Cerebellar cortex (tissue), 1 donor: Measurements from ENCODE around the gene ADAM11.
A peak's percentile ranks its signal among the peaks of the same experiment; 100 is the strongest.

Source experiments
- DNase-seq: peaks from one replicate; pipeline ENCODE4 v3.0.0-alpha.2; 2015; ENCODE audit warnings: low spot score

Gene ADAM11

DNA sequence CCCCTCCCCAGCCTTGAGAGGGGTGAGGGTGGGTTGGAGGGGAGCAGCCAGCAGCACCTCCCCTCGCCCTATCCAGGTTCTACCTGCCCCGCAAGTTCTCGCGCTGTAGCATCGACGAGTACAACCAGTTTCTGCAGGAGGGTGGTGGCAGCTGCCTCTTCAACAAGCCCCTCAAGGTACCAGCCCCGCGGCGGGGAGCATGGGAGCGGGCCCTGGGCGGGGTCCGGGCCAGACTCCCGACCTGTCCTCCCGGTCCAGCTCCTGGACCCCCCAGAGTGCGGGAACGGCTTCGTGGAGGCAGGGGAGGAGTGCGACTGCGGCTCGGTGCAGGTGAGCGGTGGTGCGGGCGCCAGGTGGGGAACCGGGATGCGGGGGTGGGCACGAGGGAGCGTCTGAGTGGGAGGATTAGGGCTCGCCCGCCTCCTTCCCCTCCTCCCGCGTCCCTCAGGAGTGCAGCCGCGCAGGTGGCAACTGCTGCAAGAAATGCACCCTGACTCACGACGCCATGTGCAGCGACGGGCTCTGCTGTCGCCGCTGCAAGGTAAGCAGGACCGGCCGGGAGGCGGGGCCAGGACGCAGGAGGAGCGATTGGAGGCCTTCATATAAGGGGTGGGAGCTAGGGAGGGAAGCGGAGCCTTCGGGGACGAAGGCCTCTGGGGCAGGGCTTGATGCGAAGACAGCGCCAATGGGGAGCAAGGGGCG, 16.5 kb downstream of the ADAM11 start:
- peak; percentile 100 for DNase-seq

DNA sequence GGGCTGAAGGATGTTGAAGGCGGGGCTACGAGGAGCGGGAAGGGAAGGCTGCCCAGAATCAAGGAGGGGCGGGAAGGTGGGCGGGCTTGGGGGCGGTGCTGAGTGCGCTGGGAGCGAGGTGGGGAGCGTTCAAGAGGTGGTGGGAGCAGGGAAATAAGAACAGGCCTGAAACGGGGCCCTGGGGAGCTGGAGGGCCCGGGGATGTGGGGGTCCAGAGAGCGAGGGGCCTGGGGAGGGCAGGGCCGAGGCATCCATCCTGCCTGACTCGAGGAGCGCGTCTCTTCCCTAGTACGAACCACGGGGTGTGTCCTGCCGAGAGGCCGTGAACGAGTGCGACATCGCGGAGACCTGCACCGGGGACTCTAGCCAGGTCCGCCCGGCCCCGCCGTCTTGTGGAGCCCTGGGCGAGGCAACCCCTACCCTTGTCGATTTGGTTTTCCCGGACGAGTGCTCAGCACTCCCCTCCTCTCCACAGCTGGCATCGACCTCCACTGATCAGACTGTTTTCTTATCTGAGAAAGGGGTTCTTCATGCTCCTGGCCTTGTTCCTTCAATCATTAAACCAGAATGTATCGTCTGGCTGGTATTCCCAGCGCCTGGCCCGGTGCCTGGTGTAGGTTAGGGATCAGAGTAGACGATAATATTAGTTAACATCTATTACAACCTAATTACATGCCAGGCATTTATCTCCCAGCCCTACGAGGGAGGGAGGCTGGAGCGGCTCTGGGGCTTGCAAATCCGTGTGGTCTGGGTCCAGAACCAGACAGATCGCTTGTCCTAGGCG, 17.2 kb downstream of the ADAM11 start:
- no peak for DNase-seq

DNA sequence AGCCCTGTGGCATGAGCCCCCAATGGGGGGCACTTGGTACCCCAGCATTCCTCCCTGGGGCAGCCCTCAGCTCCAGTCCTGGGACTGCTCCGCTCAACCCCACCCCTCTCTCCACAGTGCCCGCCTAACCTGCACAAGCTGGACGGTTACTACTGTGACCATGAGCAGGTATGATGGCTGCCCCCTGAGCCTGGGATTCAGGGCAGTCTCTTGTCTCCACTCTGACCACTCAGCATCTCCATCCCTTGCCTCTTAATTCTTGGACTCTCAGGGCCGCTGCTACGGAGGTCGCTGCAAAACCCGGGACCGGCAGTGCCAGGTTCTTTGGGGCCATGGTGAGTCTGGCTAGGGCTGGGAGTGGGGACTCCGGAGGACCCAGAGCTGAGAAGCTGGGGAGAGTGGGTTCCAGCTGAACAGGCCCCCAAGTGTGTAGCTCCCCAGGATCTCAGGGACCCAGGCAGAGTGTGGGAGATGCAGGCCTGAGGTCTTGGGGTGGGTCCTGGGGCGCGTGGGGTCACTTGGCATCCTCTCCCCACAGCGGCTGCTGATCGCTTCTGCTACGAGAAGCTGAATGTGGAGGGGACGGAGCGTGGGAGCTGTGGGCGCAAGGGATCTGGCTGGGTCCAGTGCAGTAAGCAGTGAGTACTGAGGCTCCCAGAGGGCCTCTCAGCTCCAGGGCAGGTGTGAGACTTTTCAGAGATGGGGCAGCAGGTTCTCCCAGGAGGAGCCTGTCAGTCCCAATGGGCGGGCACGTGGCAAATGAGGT, 18.0 kb downstream of the ADAM11 start:
- no peak for DNase-seq

DNA sequence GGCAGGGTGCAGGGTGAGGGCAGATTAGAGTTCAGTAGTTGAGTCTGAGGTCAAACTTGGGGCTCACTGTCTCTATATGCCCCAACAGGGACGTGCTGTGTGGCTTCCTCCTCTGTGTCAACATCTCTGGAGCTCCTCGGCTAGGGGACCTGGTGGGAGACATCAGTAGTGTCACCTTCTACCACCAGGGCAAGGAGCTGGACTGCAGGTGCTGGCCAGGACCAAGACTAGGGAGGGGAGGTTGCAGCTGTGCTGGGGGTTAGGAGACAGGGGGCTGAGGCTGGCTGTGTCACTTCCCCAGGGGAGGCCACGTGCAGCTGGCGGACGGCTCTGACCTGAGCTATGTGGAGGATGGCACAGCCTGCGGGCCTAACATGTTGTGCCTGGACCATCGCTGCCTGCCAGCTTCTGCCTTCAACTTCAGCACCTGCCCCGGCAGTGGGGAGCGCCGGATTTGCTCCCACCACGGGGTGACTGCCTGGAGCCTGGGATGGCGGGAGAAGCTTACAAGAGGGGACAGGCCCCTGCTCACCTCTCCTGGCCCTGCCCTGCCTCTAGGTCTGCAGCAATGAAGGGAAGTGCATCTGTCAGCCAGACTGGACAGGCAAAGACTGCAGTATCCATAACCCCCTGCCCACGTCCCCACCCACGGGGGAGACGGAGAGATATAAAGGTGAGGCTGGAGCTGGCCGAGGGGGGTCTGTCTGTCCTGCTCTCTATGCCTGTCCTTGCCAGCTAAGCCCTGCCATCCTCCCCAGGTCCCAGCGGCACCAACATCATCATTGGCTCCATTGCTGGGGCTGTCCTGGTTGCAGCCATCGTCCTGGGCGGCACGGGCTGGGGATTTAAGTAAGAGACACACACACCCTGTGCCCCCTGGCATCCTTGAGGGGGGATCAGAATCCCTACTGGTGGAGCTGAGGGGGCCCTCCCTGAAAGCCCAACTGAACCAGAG, 18.9 kb downstream of the ADAM11 start:
- DNase-seq = no peak

DNA sequence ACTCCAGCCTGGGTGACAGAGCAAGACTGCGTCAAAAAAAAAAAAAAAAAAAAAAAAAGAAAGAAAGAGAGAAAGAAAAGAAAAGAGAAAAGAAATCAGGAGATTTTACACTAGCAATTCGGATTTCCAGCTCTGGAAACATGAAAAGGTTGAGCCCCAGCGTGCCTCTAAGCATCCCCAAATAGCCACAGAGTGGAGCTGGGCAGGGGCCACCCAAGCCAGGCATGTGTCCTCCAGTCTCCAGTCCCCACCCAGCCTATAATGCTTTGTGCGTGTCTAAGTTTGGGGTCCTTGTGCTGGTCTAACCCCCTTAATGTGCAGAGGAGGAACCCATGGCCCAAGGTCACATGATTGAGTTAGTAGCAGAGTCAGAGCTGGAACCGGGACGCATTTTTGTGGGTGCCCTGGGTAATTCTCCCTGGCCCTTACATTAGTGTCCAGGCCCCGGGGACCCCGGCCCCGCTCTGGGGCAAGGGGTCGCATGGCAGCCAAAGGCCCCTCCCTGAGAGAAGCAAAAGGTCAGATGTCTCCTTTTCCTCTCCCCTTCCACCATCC, 19.9 kb downstream of the ADAM11 start:
- no peak for DNase-seq

DNA sequence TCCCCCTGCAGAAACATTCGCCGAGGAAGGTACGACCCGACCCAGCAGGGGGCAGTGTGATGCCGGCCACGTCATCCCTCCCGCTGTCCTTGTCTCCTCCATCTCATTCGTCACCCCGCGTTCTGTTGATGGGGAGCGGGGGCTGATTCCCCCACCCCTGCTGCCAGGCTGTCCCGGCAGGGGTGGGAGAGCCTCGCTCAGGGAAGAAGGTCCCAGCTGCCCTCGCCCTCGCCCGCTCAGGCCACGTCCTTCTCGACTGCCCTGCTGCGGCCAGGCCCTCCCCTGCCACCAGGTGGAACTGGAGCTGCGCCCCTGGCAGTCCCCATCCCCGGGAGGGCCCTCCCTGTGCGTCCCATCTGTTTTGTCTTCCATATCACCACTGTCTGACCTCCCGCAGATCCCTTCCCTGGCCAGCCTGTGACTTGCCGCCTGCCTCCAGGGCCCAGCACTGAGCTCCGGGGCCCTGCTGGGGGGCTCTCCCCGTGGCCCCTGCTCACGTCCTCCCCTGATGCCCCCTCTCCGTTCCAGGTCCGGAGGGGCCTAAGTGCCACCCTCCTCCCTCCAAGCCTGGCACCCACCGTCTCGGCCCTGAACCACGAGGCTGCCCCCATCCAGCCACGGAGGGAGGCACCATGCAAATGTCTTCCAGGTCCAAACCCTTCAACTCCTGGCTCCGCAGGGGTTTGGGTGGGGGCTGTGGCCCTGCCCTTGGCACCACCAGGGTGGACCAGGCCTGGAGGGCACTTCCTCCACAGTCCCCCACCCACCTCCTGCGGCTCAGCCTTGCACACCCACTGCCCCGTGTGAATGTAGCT, 20.6 kb downstream of the ADAM11 start:
- DNase-seq = peak; percentile 77

DNA sequence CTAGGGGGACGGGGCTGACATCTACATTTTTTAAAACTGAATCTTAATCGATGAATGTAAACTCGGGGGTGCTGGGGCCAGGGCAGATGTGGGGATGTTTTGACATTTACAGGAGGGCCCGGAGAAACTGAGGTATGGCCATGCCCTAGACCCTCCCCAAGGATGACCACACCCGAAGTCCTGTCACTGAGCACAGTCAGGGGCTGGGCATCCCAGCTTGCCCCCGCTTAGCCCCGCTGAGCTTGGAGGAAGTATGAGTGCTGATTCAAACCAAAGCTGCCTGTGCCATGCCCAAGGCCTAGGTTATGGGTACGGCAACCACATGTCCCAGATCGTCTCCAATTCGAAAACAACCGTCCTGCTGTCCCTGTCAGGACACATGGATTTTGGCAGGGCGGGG, 21.4 kb downstream of the ADAM11 start:
- DNase-seq = no peak

DNA sequence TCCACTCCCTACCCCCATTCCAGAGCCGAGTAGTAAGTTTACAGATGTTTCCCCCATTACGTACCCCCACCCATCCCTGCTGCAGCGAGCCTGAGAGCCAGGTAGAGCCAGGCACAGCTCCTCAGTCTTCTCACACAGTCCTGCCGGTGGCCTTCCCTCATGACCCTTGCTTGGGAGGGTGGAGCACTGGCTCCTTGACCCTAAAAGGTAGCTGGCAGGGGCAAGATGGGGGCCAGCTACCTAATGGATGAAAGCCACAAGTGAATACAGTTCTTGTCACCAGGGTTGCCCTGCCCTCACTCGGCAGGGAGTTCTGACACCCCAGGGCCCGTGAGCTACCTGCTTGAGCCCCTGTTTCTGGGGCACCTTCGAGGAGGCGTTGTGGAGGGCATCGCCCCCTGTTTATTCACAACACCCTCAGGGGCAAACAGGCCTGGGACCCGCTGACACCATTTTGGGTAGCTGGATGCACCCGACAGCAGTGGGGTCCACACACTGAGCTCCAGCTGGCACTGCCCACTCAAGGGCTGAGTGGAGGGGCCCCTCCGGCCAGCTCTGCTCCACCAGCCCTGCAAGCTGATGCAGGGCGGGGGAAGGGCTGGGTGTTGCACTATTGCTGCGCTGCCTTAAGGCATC, 22.2 kb downstream of the ADAM11 start:
- DNase-seq = no peak

DNA sequence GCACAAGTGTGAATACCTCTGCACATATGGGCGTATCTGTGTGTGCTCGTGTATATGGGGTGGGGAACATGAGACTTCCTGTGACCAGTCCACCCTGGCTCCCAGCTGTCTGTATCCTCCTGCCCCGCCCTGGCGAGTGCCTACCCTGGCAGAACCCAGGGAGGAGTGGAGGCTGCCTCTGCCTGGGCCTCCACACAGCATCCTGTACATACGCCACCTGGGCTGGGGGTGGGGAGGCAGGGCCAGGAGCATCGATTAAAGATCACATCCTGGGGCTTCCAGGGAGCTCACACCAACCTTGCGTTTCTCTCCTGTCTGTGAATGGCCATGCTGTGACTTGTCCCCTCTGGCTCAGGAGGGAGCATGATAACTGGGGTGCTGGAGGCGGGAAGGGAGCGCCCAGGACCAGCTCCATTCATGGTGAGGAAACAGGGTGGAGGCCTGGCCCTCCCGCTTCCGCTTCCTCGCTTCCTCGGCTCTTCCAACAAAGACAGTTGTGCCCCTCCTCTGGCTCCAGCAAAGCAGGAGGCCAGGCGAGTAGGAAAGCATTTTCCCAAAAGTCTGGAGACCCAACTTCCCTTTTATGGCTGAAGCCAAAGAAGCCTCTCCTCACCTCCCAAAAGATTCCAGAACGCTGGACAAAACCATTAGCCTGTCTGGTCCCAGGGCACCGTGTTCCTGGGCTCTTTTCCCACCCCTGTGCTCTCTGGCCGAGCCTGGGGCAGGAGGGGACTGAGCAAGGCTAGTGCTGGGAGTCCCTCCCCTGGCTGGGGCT, 22.9 kb downstream of the ADAM11 start:
- no peak for DNase-seq

DNA sequence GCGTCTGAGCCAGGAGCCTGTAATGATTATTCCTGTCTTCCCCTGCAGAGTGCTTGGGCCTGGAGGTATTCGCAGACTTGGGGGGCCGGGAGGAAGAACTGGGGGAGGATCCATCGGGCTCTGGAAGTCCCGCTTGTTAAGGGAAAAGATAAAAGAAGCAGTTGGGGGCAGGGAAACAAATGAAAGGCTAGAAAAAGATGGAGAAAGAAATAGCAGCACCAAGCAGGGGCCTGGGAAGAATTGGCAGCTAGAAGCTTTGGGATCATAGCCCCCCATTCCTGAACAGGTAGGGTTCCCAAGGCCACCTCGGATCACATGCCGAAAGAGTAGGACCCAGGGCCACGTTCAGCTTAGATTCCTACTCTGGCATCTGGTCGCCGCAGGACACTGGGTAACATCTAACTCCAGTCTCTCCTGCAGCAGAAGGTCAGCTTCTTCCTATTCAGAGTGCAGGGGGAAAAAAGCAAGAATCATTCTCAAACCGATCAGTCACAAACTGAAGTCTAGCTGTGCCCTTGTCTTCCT, 23.6 kb downstream of the ADAM11 start:
- no peak for DNase-seq

DNA sequence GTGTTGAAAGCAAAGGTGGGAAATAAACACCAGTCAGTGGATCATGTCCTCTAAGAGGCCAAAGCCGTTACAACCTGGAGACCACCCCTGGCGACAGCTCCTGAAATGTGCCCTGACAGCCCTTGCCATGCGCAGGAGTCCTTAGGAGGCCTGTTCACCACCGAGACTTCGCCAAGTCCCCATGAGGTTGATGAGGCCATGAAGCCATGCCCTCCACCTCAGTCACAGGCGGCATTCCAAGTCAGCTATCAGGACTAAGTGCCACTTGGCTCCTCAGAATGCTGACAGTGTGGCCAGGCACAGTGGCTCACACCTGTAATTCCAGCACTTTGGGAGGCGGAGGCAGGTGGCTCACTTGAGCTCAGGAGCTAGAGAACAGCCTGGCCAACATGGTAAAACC, 27.1 kb downstream of the ADAM11 start:
- DNase-seq = peak; percentile 73

DNA sequence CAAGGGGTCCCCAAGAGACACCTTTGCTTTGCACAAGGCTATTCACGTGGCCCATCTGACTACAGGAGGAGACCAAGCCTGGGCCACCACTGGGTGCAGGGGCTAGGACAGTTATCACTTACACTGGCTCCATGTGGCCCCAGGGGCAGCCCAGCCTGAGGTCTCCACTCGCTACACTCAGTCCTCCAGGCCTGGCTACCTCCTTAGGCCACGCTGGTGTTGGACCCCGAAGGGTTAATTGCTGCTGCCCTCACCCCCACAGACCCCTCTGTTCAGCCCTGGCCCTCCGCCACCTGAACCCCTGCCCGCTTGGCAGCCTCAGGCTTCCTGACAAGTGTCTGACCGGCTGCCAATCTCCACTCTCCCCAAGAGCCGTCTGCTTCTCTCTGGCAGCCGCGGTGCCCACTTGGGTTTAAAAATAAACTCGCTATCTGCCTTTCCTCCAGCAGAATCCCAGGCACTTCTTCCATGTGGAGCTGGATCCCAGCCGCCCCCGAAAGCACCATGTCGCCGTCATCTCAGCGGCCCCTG, 27.8 kb downstream of the ADAM11 start:
- DNase-seq = peak; percentile 91

DNA sequence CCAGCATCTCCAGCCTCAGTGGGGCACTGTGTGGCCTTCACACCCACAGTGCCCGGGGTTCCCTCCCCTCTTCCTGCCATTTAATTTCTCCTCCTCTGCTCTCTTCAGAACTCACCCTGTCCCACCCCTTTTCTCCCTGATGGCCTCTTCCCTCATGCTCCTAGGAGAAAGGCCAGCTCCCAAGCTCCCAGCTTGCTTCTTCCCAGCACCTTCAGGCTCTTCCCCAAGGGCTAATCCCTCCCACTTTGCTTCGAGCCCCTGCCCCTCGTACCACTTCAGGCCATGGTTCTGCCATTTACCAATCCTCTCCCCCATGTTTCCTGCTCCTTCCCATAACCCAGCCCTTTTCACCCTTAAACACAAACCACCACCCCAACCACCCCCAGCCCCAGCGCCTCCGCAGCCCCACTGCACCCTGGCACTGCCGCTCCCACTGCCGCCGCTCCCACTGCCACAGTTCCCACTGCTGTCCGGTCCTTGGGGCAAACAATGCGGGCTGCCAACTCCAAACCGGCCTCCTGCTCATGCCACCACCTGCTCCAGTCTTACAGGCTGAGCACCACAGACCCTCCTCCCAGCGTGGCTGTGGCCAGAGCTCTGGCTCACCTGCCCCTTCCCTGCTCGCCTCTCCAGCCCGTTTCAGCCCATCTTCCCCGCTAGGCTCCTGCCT, 28.6 kb downstream of the ADAM11 start:
- peak; percentile 90 for DNase-seq

DNA sequence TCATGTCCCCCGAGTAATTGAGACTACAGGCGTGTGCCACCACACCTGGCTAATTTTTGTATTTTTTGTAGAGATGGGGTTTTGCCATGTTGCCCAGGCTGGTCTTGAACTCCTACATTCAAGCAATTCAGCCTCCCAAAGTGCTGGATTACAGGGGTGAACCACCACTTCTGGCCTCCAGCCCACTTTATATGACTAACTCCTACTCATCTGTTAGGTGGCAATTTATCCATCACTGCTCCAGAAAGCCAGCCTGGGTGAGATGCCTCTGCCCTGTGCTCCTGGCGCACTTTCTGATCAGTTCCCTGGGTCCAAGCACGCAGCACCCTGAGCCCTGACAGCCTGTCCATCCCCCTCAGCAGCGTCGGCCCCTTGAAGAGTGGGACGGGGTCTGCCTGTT, 29.4 kb downstream of the ADAM11 start:
- no peak for DNase-seq

DNA sequence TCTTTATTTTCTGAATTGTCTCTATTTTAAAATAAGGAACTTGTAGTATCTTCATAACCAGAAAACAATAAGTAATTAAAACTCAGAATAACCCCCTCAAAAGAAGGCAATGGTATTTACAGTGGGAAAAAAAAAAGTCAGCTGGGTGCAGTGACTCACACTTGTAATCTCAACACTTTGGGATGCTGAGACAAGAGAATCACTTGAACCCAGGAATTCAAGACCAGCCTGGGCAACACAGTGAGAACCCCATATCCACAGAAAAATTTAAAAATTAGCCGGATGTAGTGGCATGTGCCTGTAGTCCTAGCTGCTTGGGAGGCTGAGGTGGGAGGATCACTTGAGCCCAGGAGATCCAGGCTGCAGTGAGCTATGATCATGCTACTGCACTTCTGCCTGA, 33.5 kb downstream of the ADAM11 start:
- DNase-seq = no peak

DNA sequence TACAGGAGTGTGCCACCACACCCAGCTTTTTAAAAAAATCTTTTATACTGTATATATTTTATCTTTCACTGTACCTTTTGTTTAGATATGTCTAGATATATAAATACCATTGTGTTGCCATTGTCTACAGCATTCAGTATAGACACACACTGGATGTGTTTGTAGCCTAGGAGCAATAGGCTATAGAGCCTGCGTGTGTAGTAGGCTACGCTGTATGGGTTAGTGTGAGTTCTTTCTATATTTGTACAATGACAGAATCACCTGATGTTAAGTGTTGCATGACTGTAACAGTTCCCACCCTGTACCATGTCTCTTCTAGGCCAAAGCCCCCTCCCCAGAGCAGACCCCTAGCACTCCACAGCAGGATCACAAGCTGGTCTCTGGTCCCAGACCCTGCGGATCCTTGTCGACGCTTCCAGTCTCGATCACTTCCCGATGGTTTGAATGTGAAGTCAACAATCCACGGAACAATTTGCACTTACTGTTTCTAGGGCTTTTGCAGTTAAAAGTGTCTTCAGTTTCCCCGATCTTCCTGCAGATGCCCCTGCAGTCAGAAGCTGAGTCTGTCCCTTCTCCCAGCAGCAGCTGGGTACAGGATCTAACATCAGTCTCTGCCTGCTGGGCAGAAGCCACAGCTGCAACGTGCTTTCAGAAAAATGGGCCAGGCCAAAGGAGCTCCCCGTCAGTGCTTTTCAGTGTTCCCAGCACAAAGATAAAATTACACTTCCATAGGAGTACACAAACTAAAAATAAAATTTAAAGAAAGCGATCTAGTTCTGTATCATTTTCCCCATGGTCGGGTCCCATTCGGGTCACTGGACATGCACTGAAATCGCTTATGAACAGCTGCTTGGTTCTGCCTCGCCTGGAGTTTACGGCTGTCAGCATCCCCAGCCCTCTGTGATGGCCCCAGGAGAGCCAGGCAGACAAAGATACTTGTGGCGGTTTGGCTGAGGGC, 35.4 kb downstream of the ADAM11 start:
- DNase-seq = no peak

DNA sequence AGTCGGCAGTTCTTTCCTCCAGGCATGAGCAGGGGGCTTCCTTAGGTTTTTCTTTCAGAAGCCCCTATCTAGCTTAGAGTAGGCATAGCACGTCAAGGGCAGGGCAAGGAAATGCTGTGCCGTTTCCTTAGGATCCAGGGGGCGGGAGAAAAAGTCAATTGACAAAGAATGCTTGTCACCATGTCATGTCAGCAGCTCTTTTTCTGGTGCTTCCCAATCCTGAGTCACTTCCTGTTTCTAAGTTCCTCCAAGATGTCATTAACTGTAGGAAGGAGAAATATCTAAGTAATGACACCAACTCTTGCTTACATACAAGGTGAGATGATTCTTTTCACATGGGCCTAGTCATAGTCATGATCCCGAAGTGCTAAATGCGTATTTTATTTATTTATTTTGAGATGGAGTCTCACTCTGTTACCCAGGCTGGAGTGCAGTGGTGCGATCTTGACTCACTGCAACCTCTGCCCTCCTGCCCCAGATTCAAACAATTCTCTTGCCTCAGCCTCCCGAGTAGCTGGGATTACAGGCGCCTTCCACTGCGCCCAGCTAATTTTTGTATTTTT, 36.1 kb downstream of the ADAM11 start:
- peak; percentile 63 for DNase-seq
